ENCODE measurements around the gene ARMC8. TPM values are rescaled to one million over a fixed set of nuclear protein-coding genes. Genes with fewer than 3 reads are reported as not detected.
A peak's percentile ranks its signal among the peaks of the same experiment; 100 is the strongest.
"Not testable (repeated sequence)": the region's sequence is repeated elsewhere in the genome, so short reads cannot be mapped to it uniquely, and the experiment has no call there.

Gene ARMC8
- total RNA-seq (2014; rRNA removed; shearing (Covaris generic); ENCODE audit: low replicate concordance) = 24.4 and 26.1 TPM in 2 replicates

- peak; percentile 87 for DNase-seq (ENCODE audit: low read depth)
Observed at GRCh38 chr3:138187296-138188012, at the start of gene ARMC8. Gene ARMC8 (plus strand): TSS chr3:138187301. CDS start chr3:138187555, 254 bp downstream.

GRCh38 chr3:138137861-138138260, 49.2 kb upstream of the ARMC8 start:
- no peak for DNase-seq (ENCODE audit: low read depth)
- in situ Hi-C loops (cut with HindIII; ENCODE audit: low pct_unique_long_range_greater_than_20kb, low sequenced_read_pairs) = no loop called here

More at GRCh38 chr3:138187296-138188012, at the start of gene ARMC8:
- in situ Hi-C loops (cut with HindIII; ENCODE audit: low pct_unique_long_range_greater_than_20kb, low sequenced_read_pairs) = no loop called here

GRCh38 chr3:138139691-138140090, 47.4 kb upstream of the ARMC8 start:
- DNase-seq (ENCODE audit: low read depth) = no peak
- in situ Hi-C loops (cut with HindIII; ENCODE audit: low pct_unique_long_range_greater_than_20kb, low sequenced_read_pairs) = no loop called here

GRCh38 chr3:138140940-138141339, 46.2 kb upstream of the ARMC8 start:
- no peak for DNase-seq (ENCODE audit: low read depth)
- in situ Hi-C loops (cut with HindIII; ENCODE audit: low pct_unique_long_range_greater_than_20kb, low sequenced_read_pairs) = no loop called here

- DNase-seq (ENCODE audit: low read depth); in situ Hi-C loops (cut with HindIII; ENCODE audit: low pct_unique_long_range_greater_than_20kb, low sequenced_read_pairs): not testable (repeated sequence)
Observed at GRCh38 chr3:138142181-138142580, 44.9 kb upstream of the ARMC8 start.

- in situ Hi-C loops (cut with HindIII; ENCODE audit: low pct_unique_long_range_greater_than_20kb, low sequenced_read_pairs) = no loop called here
- no peak for DNase-seq (ENCODE audit: low read depth)
Observed at GRCh38 chr3:138148503-138148902, 38.6 kb upstream of the ARMC8 start.

- in situ Hi-C loops (cut with HindIII; ENCODE audit: low pct_unique_long_range_greater_than_20kb, low sequenced_read_pairs) = no loop called here
- DNase-seq (ENCODE audit: low read depth) = no peak
Observed at GRCh38 chr3:138154534-138154933, 32.6 kb upstream of the ARMC8 start.

- DNase-seq (ENCODE audit: low read depth) = no peak
- in situ Hi-C loops (cut with HindIII; ENCODE audit: low pct_unique_long_range_greater_than_20kb, low sequenced_read_pairs) = no loop called here
Observed at GRCh38 chr3:138157743-138158142, 29.4 kb upstream of the ARMC8 start.

GRCh38 chr3:138165061-138165460, 22.0 kb upstream of the ARMC8 start:
- in situ Hi-C loops (cut with HindIII; ENCODE audit: low pct_unique_long_range_greater_than_20kb, low sequenced_read_pairs) = no loop called here
- DNase-seq (ENCODE audit: low read depth) = no peak

- in situ Hi-C loops (cut with HindIII; ENCODE audit: low pct_unique_long_range_greater_than_20kb, low sequenced_read_pairs) = no loop called here
- no peak for DNase-seq (ENCODE audit: low read depth)
Observed at GRCh38 chr3:138172625-138173024, 14.5 kb upstream of the ARMC8 start.

GRCh38 chr3:138173769-138174420, 13.2 kb upstream of the ARMC8 start:
- in situ Hi-C loops (cut with HindIII; ENCODE audit: low pct_unique_long_range_greater_than_20kb, low sequenced_read_pairs) = no loop called here
- no peak for DNase-seq (ENCODE audit: low read depth)

GRCh38 chr3:138174421-138175131, 12.5 kb upstream of the ARMC8 start, which contains the start of gene DBR1:
Gene DBR1 (minus strand): TSS chr3:138174921. CDS start chr3:138174795, 126 bp downstream.
- DNase-seq (ENCODE audit: low read depth) = peak; percentile 80
- in situ Hi-C loops (cut with HindIII; ENCODE audit: low pct_unique_long_range_greater_than_20kb, low sequenced_read_pairs) = no loop called here

- in situ Hi-C loops (cut with HindIII; ENCODE audit: low pct_unique_long_range_greater_than_20kb, low sequenced_read_pairs) = no loop called here
- peak; percentile 27 for DNase-seq (ENCODE audit: low read depth)
Observed at GRCh38 chr3:138180375-138181029, 6.6 kb upstream of the ARMC8 start.

- peak; percentile 33 for DNase-seq (ENCODE audit: low read depth)
- in situ Hi-C loops (cut with HindIII; ENCODE audit: low pct_unique_long_range_greater_than_20kb, low sequenced_read_pairs) = no loop called here
Observed at GRCh38 chr3:138184994-138185393, 2.1 kb upstream of the ARMC8 start.

GRCh38 chr3:138186221-138186620, 880 bp upstream of the ARMC8 start:
- in situ Hi-C loops (cut with HindIII; ENCODE audit: low pct_unique_long_range_greater_than_20kb, low sequenced_read_pairs) = no loop called here
- no peak for DNase-seq (ENCODE audit: low read depth)

- no peak for DNase-seq (ENCODE audit: low read depth)
- in situ Hi-C loops (cut with HindIII; ENCODE audit: low pct_unique_long_range_greater_than_20kb, low sequenced_read_pairs) = no loop called here
Observed at GRCh38 chr3:138186803-138187295, 252 bp upstream of the ARMC8 start.

GRCh38 chr3:138188013-138188730, 1.1 kb downstream of the ARMC8 start:
- DNase-seq (ENCODE audit: low read depth) = no peak
- in situ Hi-C loops (cut with HindIII; ENCODE audit: low pct_unique_long_range_greater_than_20kb, low sequenced_read_pairs) = no loop called here

GRCh38 chr3:138195481-138195880, 8.4 kb downstream of the ARMC8 start:
- DNase-seq (ENCODE audit: low read depth) = no peak
- in situ Hi-C loops (cut with HindIII; ENCODE audit: low pct_unique_long_range_greater_than_20kb, low sequenced_read_pairs) = no loop called here

Measured in Caki2 (cell line).